ENCODE measurements around the gene ERF.

ERF gene

GRCh38 chr19:42239544-42240220, 15.2 kb downstream of the ERF start:
- no peak for DNase-seq

- no peak for DNase-seq
These were observed 19.7 kb downstream of the ERF start for GRCh38 chr19:42235181-42235580.

GRCh38 chr19:42234364-42234763, 20.6 kb downstream of the ERF start:
- DNase-seq = no peak

GRCh38 chr19:42233678-42234292, 21.1 kb downstream of the ERF start:
- DNase-seq = no peak

GRCh38 chr19:42233106-42233505, 21.8 kb downstream of the ERF start:
- DNase-seq = no peak

GRCh38 chr19:42232435-42232834, 22.5 kb downstream of the ERF start:
- no peak for DNase-seq

- no peak for DNase-seq
These were observed 24.4 kb downstream of the ERF start for GRCh38 chr19:42230571-42230970.

GRCh38 chr19:42229855-42230351, 25.0 kb downstream of the ERF start:
- DNase-seq = no peak

- DNase-seq = no peak
These were observed 25.6 kb downstream of the ERF start for GRCh38 chr19:42229301-42229854.

- no peak for DNase-seq
These were observed 26.3 kb downstream of the ERF start for GRCh38 chr19:42228641-42229040.

- DNase-seq = no peak
These were observed 28.0 kb downstream of the ERF start for GRCh38 chr19:42226886-42227285.

GRCh38 chr19:42225718-42226292, 29.1 kb downstream of the ERF start:
- DNase-seq = no peak

GRCh38 chr19:42224940-42225717, 29.8 kb downstream of the ERF start:
- no peak for DNase-seq

GRCh38 chr19:42220751-42221097, 34.2 kb downstream of the ERF start:
- DNase-seq = no peak

- peak; percentile 97 for DNase-seq
These were observed 34.8 kb downstream of the ERF start, which contains the start of gene ZNF526 for GRCh38 chr19:42219812-42220750. Gene ZNF526, plus strand, starts transcription at chr19:42220312. Its CDS starts 4,092 bp downstream, at chr19:42224404.

GRCh38 chr19:42217520-42218437, 37.1 kb downstream of the ERF start, which contains the start of gene DEDD2:
Gene DEDD2, minus strand, starts transcription at chr19:42217677. Its CDS starts 670 bp downstream, at chr19:42217007.
- peak; percentile 99 for DNase-seq

- DNase-seq = peak; percentile 43
These were observed 38.0 kb downstream of the ERF start for GRCh38 chr19:42216653-42217519.

- DNase-seq = no peak
These were observed 40.0 kb downstream of the ERF start for GRCh38 chr19:42214810-42215485.

- no peak for DNase-seq
These were observed 42.0 kb downstream of the ERF start for GRCh38 chr19:42212886-42213285.

Data from CD4-positive, alpha-beta T cell treated with Interleukin-17A for 4 hours (primary cell).